HepG2 (cell line): Measurements from ENCODE around the gene PRR5L.

Source experiments
- NCOA5 ChIP-seq: sonication (generic); formaldehyde crosslinking; IDR thresholded peaks from 2 replicates; pipeline ENCODE4 v1.4.0; 2020; ENCODE audit warnings: missing genetic modification reagents
- SALL1 ChIP-seq: sonication (generic); formaldehyde crosslinking; IDR thresholded peaks from 2 replicates; pipeline ENCODE4 v1.8.0; 2022; ENCODE audit warnings: mild to moderate bottlenecking, missing genetic modification reagents
- SAP130 ChIP-seq: IDR thresholded peaks from 2 replicates; pipeline ENCODE4 v1.6.1; 2016; ENCODE audit warnings: low read depth
- SP4 ChIP-seq: sonication (generic); formaldehyde crosslinking; IDR thresholded peaks from 2 replicates; pipeline ENCODE4 v1.8.1; 2023; ENCODE audit warnings: mild to moderate bottlenecking, missing genetic modification reagents
- TAF1 ChIP-seq: sonication (generic); formaldehyde crosslinking; IDR thresholded peaks from 2 replicates; pipeline ENCODE4 v1.4.0; 2020; ENCODE audit warnings: missing genetic modification reagents
- THAP9 ChIP-seq: sonication (generic); formaldehyde crosslinking; IDR thresholded peaks from 2 replicates; pipeline ENCODE4; 2020; ENCODE audit warnings: missing genetic modification reagents, mild to moderate bottlenecking, borderline replicate concordance
- ZNF446 ChIP-seq: sonication (generic); formaldehyde crosslinking; IDR thresholded peaks from 2 replicates; pipeline ENCODE4 v1.5.0; 2020; ENCODE audit warnings: mild to moderate bottlenecking, missing genetic modification reagents
- ZNF546 ChIP-seq: sonication (generic); formaldehyde crosslinking; conservative IDR thresholded peaks from 2 replicates; pipeline ENCODE4 v1.8.1; 2023; ENCODE audit warnings: mild to moderate bottlenecking, missing genetic modification reagents
- TF ChIP-seq, protein P1 (sequence below): IDR thresholded peaks from 2 replicates; pipeline ENCODE4 v1.6.1; 2012; ENCODE audit warnings: inconsistent platforms

- TF ChIP-seq SAP130 (CRISPR knock-in tag) (no peak), SP4 (CRISPR knock-in tag) (no peak), NCOA5 (no peak), ZNF446 (CRISPR knock-in tag) (no peak), THAP9 (no peak), SALL1 (CRISPR knock-in tag) (no peak), TAF1 (CRISPR knock-in tag) (no peak), ZNF546 (CRISPR knock-in tag) (no peak)
- TF ChIP-seq, protein P1, sequence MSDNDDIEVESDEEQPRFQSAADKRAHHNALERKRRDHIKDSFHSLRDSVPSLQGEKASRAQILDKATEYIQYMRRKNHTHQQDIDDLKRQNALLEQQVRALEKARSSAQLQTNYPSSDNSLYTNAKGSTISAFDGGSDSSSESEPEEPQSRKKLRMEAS = no peak
Observed at GRCh38 chr11:36411202-36411640, 115.1 kb downstream of the PRR5L start.
